RWPE1 (cell line): Measurements from ENCODE around the gene RAD50.

Experiments
- CTCF ChIA-PET: fragments of 350-600 bp; sonication (Branson Sonifier 250); formaldehyde crosslinking; extraction: SDS; loops from one replicate; lab custom pipeline; 2021; lab: Yijun Ruan, JAX
- POLR2A ChIA-PET: fragments of 400-600 bp; formaldehyde crosslinking; extraction: SDS; loops from one replicate; lab custom pipeline; 2020; ENCODE audit warnings: antibody characterized with exemption; ENCODE audit not compliant: low non-redundant PET; lab: Yijun Ruan, JAX
- DNase-seq: peaks from one replicate; pipeline ENCODE4 v3.0.0; 2012; ENCODE audit warnings: low spot score
- H3K27ac ChIP-seq: fragments of 450-650 bp; 2 replicates; pipeline ENCODE4 v1.5.1; 2017
- CTCF ChIP-seq: fragments of 450-650 bp; conservative IDR thresholded peaks from 2 replicates; pipeline ENCODE4 v1.5.1; 2017; ENCODE audit warnings: low read depth, mild to moderate bottlenecking

RAD50 gene

GRCh38 chr5:132665574-132666080 is 108.8 kb downstream of the RAD50 start:
- no peak for TF ChIP-seq CTCF
- DNase-seq: no peak
- ChIA-PET POLR2A (no interaction called here), CTCF (interaction anchor here (0.6 kb wide), 1 partner anchor 49 kb away, joined by 3 read pairs; no protein-coding TSS in a partner anchor)
- no peak overlapping the region for H3K27ac ChIP-seq

- DNase-seq: no peak
- TF ChIP-seq CTCF: no peak
- POLR2A ChIA-PET: no interaction called here
- H3K27ac ChIP-seq: no peak overlapping the region
- CTCF ChIA-PET: interaction anchor here (0.6 kb wide), 1 partner anchor 28 kb away, joined by 3 read pairs; no protein-coding TSS in a partner anchor
These were observed 109.7 kb downstream of the RAD50 start for GRCh38 chr5:132666310-132667123.

- TF ChIP-seq CTCF: no peak
- DNase-seq: no peak
- ChIA-PET CTCF (interaction anchor here (0.5 to 0.6 kb wide), 2 partner anchors 28 to 64 kb away, joined by 3 read pairs; no protein-coding TSS in a partner anchor), POLR2A (no interaction called here)
- no peak overlapping the region for H3K27ac ChIP-seq
These were observed 110.5 kb downstream of the RAD50 start for GRCh38 chr5:132667309-132667708.

- CTCF ChIA-PET: interaction anchor here (0.5 to 0.7 kb wide), 2 partner anchors 65 to 132 kb away, joined by 3 read pairs; no protein-coding TSS in a partner anchor
- TF ChIP-seq CTCF: no peak
- no peak overlapping the region for H3K27ac ChIP-seq
- POLR2A ChIA-PET: no interaction called here
- no peak for DNase-seq
These were observed 111.3 kb downstream of the RAD50 start for GRCh38 chr5:132667761-132668705.

- no peak for DNase-seq
- ChIA-PET POLR2A (no interaction called here), CTCF (interaction anchor here (0.7 kb wide), 1 partner anchor 133 kb away, joined by 3 read pairs; no protein-coding TSS in a partner anchor)
- TF ChIP-seq CTCF: no peak
- no peak overlapping the region for H3K27ac ChIP-seq
These were observed 112.1 kb downstream of the RAD50 start for GRCh38 chr5:132668706-132669454.

GRCh38 chr5:132669455-132669820 is 112.7 kb downstream of the RAD50 start:
- ChIA-PET CTCF (no interaction called here), POLR2A (no interaction called here)
- no peak for DNase-seq
- no peak overlapping the region for H3K27ac ChIP-seq
- TF ChIP-seq CTCF: no peak
